ENCODE data around the gene TSHR. TPM values are rescaled to one million over a fixed set of nuclear protein-coding genes. Genes with fewer than 3 reads are reported as not detected.

Gene TSHR
- total RNA-seq, 1 experiment from 2014 or later, result not detected

DNA sequence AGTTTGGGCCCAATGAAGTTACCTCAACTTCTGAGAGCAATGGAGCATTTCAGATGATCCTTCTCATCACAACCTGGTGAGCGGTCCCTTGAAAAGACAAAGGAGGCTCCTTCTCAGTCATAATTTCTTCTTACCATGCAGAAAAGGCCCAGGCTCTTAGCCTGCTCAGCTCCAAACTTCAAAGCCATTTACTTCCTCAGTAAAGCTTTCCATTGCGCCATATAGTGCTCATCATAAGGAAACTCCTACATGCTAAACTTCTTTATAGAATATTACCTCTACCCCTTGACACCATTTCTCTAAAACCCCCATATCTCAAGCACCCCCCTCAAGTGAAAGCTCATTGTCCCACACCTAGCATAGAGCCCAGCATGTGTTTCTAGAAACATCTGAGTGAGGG lies 138.2 kb downstream of the TSHR start:
- BruUV-seq (replicated peaks), result no TSS peak
- intact Hi-C loops (cut with micrococcal nuclease), result no loop called here

DNA sequence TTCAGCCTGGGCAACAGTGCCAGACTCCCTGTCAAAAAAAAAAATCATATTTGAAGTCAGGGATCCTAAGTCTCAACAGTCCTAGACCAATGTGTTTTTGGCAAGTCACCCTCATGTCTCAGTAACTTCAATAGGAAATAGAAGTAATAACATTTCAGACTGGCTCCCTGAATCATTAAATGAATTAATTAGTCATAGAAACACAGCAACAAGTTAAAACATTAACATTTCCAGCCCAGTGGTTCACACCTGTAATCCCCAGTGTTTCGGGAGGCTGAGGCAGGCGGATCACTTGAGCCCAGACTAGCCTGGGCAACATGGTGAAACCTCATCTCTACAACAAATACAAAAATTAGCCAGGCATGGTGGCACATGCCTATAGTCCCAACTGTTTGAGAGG lies 140.1 kb downstream of the TSHR start:
- H3K79me2 ChIP-seq (ENCODE audit: insufficient read depth, low read length), result no peaks in the 10 kb centered on the region
- no TSS peak for BruUV-seq (replicated peaks)
- H3K9me2 ChIP-seq (ENCODE audit: insufficient read depth), result no peaks in the 10 kb centered on the region
- H3K4me1 ChIP-seq (ENCODE audit: control insufficient read depth in 1 of 2, insufficient read depth in 2 of 2, low read length in 2 of 2), result no peaks in the 10 kb centered on the region
- RAD21 ChIA-PET (ENCODE audit: low non-redundant PET in 1 of 2, low total read pairs in 2 of 2, uncharacterized antibody in 2 of 2, unreplicated experiment in 2 of 2), result no interaction called here
- TF ChIP-seq CEBPB (IDR thresholded peaks at IDR 0.05; ENCODE audit: low read depth) (no peak), ZFX (IDR thresholded peaks at IDR 0.05) (no peak), SP1 (IDR thresholded peaks at IDR 0.05; ENCODE audit: low read depth) (no peak), YY1 (IDR thresholded peaks at IDR 0.05; ENCODE audit: extremely low read depth, insufficient replicate concordance, low read depth, low read length) (no peak), POLR2AphosphoS5 (IDR thresholded peaks at IDR 0.05; ENCODE audit: low read depth, low read length) (no peak), ELF1 (IDR thresholded peaks at IDR 0.05; ENCODE audit: borderline replicate concordance, low read depth) (no peak), SRF (IDR thresholded peaks at IDR 0.05; ENCODE audit: low read depth) (no peak)
- TF ChIP-seq, protein P1, sequence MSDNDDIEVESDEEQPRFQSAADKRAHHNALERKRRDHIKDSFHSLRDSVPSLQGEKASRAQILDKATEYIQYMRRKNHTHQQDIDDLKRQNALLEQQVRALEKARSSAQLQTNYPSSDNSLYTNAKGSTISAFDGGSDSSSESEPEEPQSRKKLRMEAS (IDR thresholded peaks at IDR 0.05), result no peak
- H3K27ac ChIP-seq (ENCODE audit: low read depth, low read length), result no peak overlapping the region
- H3K4me3 ChIP-seq (replicated peaks in 1 of 2; ENCODE audit: low read depth in 1 of 2, low read length in 2 of 2), result no peak overlapping the region
- H3K27me3 ChIP-seq (ENCODE audit: insufficient read depth, low read length), result no peaks in the 10 kb centered on the region
- DNase-seq (ENCODE audit: low read depth, low spot score) (no peak), ATAC-seq (no peak)
- no peak overlapping the region for H2AFZ ChIP-seq (ENCODE audit: low read depth, low read length, poor library complexity, severe bottlenecking)
- CTCF ChIA-PET, result no interaction called here
- H3K9ac ChIP-seq (ENCODE audit: low read length), result no peak overlapping the region
- no peaks in the 10 kb centered on the region for H3K9me3 ChIP-seq (ENCODE audit: control insufficient read depth in 1 of 2, insufficient read depth in 1 of 2, low read depth in 1 of 2, low read length in 2 of 2)
- H3K36me3 ChIP-seq (ENCODE audit: control insufficient read depth in 1 of 2, insufficient read depth in 2 of 2, low read length in 2 of 2), result no peaks in the 10 kb centered on the region
- no peak overlapping the region for H3K4me2 ChIP-seq (ENCODE audit: low read length)
- POLR2A ChIA-PET, result no interaction called here
- H4K20me1 ChIP-seq (ENCODE audit: insufficient read depth), result no peaks in the 10 kb centered on the region
- intact Hi-C loops (cut with micrococcal nuclease), result no loop called here

More for the DNA sequence above, 138.2 kb downstream of the TSHR start:
- H3K79me2 ChIP-seq (ENCODE audit: insufficient read depth, low read length), result no peaks in the 10 kb centered on the region
- H3K4me1 ChIP-seq (ENCODE audit: control insufficient read depth in 1 of 2, insufficient read depth in 2 of 2, low read length in 2 of 2), result no peaks in the 10 kb centered on the region
- H2AFZ ChIP-seq (ENCODE audit: low read depth, low read length, poor library complexity, severe bottlenecking), result no peak overlapping the region
- no peaks in the 10 kb centered on the region for H3K9me2 ChIP-seq (ENCODE audit: insufficient read depth)
- no peak overlapping the region for H3K9ac ChIP-seq (ENCODE audit: low read length)
- ChIA-PET CTCF (no interaction called here), RAD21 (ENCODE audit: low non-redundant PET in 1 of 2, low total read pairs in 2 of 2, uncharacterized antibody in 2 of 2, unreplicated experiment in 2 of 2) (no interaction called here), POLR2A (no interaction called here)
- no peak for DNase-seq (ENCODE audit: low read depth, low spot score)
- ATAC-seq, result no peak
- H4K20me1 ChIP-seq (ENCODE audit: insufficient read depth), result no peaks in the 10 kb centered on the region
- H3K4me3 ChIP-seq (replicated peaks in 1 of 2; ENCODE audit: low read depth in 1 of 2, low read length in 2 of 2), result no peak overlapping the region
- H3K27me3 ChIP-seq (ENCODE audit: insufficient read depth, low read length), result no peaks in the 10 kb centered on the region
- no peak for TF ChIP-seq EGR1 (IDR thresholded peaks at IDR 0.05; ENCODE audit: low read depth)
- TF ChIP-seq, protein P2, sequence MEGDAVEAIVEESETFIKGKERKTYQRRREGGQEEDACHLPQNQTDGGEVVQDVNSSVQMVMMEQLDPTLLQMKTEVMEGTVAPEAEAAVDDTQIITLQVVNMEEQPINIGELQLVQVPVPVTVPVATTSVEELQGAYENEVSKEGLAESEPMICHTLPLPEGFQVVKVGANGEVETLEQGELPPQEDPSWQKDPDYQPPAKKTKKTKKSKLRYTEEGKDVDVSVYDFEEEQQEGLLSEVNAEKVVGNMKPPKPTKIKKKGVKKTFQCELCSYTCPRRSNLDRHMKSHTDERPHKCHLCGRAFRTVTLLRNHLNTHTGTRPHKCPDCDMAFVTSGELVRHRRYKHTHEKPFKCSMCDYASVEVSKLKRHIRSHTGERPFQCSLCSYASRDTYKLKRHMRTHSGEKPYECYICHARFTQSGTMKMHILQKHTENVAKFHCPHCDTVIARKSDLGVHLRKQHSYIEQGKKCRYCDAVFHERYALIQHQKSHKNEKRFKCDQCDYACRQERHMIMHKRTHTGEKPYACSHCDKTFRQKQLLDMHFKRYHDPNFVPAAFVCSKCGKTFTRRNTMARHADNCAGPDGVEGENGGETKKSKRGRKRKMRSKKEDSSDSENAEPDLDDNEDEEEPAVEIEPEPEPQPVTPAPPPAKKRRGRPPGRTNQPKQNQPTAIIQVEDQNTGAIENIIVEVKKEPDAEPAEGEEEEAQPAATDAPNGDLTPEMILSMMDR (IDR thresholded peaks at IDR 0.05 in 2 of 3, conservative IDR thresholded peaks at IDR 0.05 in 1 of 3; ENCODE audit: borderline replicate concordance in 1 of 3, insufficient read depth in 1 of 3, low read depth in 2 of 3, low read length in 2 of 3), result no peak
- no peaks in the 10 kb centered on the region for H3K9me3 ChIP-seq (ENCODE audit: control insufficient read depth in 1 of 2, insufficient read depth in 1 of 2, low read depth in 1 of 2, low read length in 2 of 2)
- no peak overlapping the region for H3K27ac ChIP-seq (ENCODE audit: low read depth, low read length)
- H3K4me2 ChIP-seq (ENCODE audit: low read length), result no peak overlapping the region
- H3K36me3 ChIP-seq (ENCODE audit: control insufficient read depth in 1 of 2, insufficient read depth in 2 of 2, low read length in 2 of 2), result no peaks in the 10 kb centered on the region

Data from HCT116 (cell line).